K562 treated with DMSO at 1 percent for 24 hours (cell line): ENCODE results near the gene PTCH2. TPM values are rescaled to one million over a fixed set of nuclear protein-coding genes. Genes with fewer than 3 reads are reported as not detected.

Experiments
- total RNA-seq: library from RNA; unstranded; fragments of 300-600 nt; gene quantifications from 2 replicates; pipeline ENCODE4 v1.2.3, GENCODE V29; 2022; ENCODE audit warnings: low read depth; ENCODE audit not compliant: insufficient read depth

Gene PTCH2, protein sequence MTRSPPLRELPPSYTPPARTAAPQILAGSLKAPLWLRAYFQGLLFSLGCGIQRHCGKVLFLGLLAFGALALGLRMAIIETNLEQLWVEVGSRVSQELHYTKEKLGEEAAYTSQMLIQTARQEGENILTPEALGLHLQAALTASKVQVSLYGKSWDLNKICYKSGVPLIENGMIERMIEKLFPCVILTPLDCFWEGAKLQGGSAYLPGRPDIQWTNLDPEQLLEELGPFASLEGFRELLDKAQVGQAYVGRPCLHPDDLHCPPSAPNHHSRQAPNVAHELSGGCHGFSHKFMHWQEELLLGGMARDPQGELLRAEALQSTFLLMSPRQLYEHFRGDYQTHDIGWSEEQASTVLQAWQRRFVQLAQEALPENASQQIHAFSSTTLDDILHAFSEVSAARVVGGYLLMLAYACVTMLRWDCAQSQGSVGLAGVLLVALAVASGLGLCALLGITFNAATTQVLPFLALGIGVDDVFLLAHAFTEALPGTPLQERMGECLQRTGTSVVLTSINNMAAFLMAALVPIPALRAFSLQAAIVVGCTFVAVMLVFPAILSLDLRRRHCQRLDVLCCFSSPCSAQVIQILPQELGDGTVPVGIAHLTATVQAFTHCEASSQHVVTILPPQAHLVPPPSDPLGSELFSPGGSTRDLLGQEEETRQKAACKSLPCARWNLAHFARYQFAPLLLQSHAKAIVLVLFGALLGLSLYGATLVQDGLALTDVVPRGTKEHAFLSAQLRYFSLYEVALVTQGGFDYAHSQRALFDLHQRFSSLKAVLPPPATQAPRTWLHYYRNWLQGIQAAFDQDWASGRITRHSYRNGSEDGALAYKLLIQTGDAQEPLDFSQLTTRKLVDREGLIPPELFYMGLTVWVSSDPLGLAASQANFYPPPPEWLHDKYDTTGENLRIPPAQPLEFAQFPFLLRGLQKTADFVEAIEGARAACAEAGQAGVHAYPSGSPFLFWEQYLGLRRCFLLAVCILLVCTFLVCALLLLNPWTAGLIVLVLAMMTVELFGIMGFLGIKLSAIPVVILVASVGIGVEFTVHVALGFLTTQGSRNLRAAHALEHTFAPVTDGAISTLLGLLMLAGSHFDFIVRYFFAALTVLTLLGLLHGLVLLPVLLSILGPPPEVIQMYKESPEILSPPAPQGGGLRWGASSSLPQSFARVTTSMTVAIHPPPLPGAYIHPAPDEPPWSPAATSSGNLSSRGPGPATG
- total RNA-seq: 0.68 and 1.1 TPM in 2 replicates

DNA sequence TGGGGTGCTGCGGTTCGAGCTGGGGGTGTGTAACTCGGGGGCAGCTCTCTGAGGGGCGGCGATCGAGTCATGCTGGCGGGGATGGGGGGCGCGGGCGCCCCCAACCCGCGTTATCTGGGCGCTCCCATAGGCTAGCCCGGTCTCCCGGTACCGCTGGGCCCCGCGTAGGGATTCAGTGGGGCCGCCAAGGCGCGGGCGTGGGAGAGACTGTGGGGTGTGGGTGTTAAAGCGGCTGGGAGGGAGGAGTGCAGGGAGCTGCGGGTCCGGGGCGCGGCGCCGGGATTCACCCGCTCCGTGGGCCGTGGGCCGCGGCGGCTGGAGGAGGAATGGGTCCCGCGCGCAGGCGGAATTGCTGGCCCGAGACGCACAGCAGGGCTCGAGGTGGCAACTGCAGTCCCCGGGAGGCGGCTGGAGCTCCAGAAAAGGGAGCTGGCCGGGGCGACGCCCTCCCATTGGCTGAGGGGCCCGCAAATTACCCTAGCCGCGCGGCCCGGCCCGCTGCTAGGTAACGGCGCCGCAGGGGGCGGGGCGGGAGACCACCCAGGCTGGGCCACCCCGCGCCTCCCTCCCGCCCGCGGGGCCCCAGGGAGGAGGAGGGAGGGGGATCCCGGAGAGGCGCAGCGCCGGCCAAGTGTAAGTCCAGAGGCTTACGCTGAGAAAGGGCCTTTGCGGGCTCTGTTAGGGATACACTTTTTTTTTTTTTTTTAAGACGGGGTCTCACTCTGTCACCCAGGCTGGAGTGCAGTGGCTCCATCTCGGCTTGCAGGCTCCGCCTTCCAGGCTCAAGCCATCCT lies at the start of gene PTCH2:
TSS of gene PTCH2 (minus strand) at position 392 of the 794 bp plus-strand sequence. CDS start at position 71, 321 bp downstream.

DNA sequence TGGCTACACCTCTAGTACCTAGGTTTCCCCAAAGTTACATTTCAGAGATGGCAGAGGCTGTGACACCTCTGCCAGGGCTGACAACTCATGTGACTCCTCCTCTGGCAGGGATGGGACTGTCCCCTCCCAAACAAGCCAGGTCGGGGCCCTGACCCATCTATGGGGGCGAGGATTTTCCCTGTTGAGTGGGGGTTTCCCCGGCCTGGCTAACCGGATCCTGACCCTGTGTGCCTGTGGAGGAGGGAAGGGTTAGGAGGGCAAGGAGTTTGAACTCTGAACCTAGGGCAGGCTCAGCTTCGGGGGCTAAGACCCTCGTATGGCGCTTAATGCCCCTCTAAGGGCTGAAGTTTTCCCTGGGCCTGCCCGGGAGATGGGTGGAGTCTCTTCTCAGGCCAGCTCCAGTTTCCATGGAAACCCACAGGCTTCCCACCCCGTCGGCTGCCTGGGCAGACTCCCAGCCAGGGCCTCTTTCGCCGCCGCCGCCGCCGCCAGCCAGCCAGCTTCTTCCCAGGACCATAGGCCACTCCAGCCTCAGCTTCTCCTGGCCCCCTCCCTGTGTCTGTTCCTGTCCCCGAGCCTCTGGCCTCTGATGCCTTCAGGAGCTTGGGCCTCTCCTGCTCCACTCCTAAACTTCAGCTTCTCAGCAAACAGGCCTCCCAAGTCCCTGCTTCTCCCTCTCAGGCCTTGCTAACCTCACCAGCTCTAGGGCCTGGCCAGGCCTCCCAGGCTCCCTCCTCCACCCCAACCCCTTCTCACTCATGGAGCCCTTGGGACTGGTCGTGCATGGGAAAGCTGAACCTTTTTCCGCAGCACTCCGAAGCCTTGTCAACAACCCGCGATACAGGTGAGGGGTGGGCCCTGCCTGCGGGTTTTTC lies 34.8 kb downstream of the PTCH2 start, which contains the start of gene BTBD19:
TSS of gene BTBD19 (plus strand) at position 461 of the 875 bp plus-strand sequence. CDS start at position 759, 298 bp downstream.

DNA sequence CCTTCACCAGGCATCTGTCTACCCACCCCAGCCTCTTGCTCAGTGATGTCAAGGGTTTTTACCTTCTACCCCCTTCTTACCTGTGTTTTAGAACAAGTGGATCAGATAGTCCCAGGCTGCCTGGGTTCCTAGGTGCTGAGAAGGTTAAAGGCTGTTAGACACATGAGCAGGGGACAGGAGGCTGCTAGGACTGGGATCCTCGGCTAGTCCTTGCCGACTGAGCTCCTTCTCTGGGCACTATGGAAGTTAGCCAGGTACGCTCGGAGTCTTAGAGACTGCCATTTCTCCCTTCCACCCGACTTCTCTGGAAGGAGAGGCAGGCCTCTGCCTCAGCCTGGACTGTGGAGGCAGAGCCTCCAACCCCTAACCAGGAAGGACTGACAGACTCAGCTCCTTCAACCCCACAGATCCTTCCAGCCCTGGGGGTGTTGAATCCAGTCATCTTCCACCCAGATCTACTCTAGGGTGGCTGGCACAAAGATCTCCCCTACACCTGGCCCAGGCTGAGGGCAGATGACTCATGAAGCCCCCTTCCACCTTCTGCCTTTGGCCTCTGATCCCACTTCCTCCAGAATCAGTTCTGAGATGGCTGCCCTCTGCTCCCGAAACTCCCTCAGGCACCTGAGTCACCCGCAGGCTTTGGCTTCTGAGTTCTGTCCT lies 36.2 kb downstream of the PTCH2 start, which contains the start of gene DYNLT4:
TSS of gene DYNLT4 (minus strand) at position 648 of the 660 bp plus-strand sequence. CDS start 683 bp downstream, outside the sequence.

DNA sequence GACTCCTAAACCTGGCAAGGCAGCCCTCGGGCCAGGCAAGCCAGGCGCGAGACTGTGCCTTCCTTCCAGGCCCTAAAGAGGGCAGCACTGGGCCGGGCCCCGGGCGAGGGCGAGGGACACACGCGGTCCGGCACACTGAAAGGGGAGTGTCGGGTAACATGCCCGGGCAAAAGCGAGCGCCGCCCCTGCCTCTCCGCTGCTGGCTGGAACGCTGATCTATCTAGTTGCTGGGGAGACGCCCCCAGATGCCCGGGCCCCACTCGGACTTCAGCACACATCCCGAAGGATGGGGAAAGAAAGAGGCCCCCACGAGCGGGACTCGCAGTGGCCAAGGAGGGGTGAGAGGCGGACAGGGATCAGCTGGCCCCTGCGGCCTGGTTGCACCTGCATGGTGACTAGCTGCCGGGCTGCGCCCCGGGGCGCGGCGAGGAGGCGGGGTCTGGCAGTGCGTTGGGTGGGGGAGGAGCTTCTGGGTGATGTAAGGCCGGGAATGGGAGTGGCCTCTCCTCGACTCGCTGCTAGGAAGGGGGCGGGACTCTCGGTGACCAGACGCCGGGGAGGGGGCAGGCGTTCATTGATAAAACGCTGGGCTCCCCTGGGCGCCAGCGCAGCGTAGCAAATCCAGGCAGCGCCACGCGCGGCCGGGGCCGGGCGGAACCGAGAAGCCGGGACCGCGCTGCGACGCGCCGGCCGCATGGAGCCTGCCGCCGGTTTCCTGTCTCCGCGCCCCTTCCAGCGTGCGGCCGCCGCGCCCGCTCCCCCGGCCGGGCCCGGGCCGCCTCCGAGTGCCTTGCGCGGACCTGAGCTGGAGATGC lies 43.1 kb downstream of the PTCH2 start, which contains the start of gene PLK3:
TSS of gene PLK3 (plus strand) at position 608 of the 815 bp plus-strand sequence. CDS start at position 695, 87 bp downstream.

DNA sequence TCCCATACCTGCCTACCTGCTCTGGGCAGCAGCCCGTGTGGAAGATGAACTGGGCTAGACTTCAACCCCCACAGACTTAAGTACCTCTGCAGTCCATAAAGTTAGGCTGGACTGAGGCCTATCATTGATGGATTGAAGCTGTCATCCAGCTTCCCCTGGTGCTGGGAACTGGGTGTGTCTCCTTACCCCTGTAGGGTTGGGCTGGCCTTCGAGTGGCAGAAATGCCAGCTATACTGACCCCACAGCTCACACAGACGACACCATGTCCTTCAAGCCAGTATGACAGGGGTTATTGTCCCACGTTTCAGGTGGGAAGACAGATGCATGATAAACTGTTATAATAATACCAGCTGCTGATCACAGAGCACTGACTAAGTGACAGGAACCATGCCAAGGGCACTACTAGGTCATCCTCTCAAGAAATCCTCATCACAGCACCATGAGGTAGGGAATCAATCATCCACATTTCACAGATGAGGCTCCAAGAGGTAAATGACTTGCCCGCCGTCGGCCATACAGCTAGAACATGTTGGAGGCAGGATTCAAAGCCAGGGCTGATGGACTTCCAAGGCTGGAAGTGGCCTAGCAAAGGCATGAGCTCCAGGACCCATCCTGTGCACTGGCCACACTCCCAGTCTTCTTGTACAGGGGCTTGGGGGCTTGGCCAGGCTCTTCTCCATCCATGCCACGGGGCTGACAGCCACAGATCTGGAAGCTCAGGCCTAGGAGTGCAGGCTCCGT lies 54.8 kb downstream of the PTCH2 start, which contains the start of gene BEST4:
TSS of gene BEST4 (minus strand) at position 51 of the 741 bp plus-strand sequence. CDS start 465 bp downstream, outside the sequence.

DNA sequence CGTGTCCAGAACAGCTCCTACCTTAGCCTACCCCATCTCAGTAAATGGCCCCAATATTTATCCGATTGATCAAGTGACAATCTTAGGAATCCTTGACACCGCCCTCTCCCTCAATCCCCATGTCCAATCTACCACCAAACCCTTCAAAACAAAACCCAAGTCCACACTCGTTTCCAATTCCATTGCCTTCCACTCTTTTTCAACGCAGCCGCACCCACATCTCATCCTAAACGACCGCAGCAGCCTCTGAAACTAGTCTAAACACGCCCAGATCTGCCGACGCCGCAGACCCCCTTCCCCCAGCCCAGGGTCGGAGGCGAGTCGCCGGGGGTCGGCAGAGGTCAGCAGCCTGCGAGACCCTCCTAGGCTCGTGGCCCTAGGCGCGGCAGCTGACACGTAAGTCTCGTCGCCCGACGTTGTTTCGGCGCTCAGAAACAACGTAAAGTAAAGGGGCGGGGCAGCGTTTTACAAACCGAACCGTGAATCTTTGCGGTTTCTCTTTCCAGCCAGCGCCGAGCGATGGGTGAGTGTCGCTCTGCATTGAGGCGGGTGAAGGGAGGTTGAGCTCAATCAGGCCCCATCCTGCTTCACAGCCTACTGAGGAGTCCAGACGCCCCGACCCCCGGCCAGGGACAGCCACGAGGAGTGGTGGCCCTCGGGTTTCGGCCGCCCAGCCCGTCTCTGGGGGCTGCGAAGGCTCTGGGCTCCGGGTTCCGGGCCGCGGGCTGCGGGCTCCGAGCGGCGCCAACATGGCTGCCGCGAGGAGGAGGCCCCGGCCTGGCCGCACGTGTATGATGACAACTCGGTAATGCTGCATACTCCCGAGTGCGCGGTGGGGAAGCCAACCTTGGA lies 67.7 kb downstream of the PTCH2 start, which contains the start of gene RPS8:
TSS of gene RPS8 (plus strand) at position 463 of the 852 bp plus-strand sequence. CDS start at position 520, 57 bp downstream.

Other genes with a start within 250 kb of the PTCH2 start
- gene TMEM53, start 168.8 kb downstream of the PTCH2 start, total RNA-seq: 13.9 and 14.1 TPM in 2 replicates
- not detected in 2 replicates for gene ARMH1, start 168.5 kb downstream of the PTCH2 start, total RNA-seq
- gene RNU5D-1, start 112.1 kb downstream of the PTCH2 start, total RNA-seq: not detected in 2 replicates
- gene KIF2C, start 103.4 kb downstream of the PTCH2 start, total RNA-seq: 182 and 196 TPM in 2 replicates
- gene RPS8, start 67.7 kb downstream of the PTCH2 start, total RNA-seq: 5,486 and 5,742 TPM in 2 replicates
- not detected in 2 replicates for gene BEST4, start 55.1 kb downstream of the PTCH2 start, total RNA-seq
- gene PLK3, start 42.9 kb downstream of the PTCH2 start, total RNA-seq: 22.5 and 22.7 TPM in 2 replicates
- 0.72 and 2.3 TPM in 2 replicates for gene DYNLT4, start 35.9 kb downstream of the PTCH2 start, total RNA-seq
- gene BTBD19, start 34.7 kb downstream of the PTCH2 start, total RNA-seq: 2.4 and 3.0 TPM in 2 replicates
- 58.8 and 67.1 TPM in 2 replicates for gene EIF2B3, start 143.3 kb upstream of the PTCH2 start, total RNA-seq
- 75.3 and 79.8 TPM in 2 replicates for gene HECTD3, start 168.1 kb upstream of the PTCH2 start, total RNA-seq
- gene UROD, start 169.0 kb upstream of the PTCH2 start, total RNA-seq: 480 and 503 TPM in 2 replicates